Bronchial epithelial cell (primary cell): ENCODE measurements around the gene RNF187. TPM values are rescaled to one million over a fixed set of nuclear protein-coding genes. Genes with fewer than 3 reads are reported as not detected.

ENCODE experiments used
- DNase-seq: peaks from one replicate; pipeline ENCODE4 v3.0.0-alpha.2; 2010; ENCODE audit warnings: low read depth
- FAIRE-seq: peaks from 2 replicates; lab custom pipeline; 2011; peaks lifted over from hg19 to GRCh38; lab: Jason Lieb, UNC
- H3K27me3 ChIP-seq: 2 replicates; pipeline ENCODE4 v1.5.1; 2011; ENCODE audit warnings: low read length; ENCODE audit not compliant: control insufficient read depth, insufficient read depth
- H3K36me3 ChIP-seq: 2 replicates; pipeline ENCODE4 v1.5.1; 2011; ENCODE audit warnings: low read length; ENCODE audit not compliant: control insufficient read depth, insufficient read depth
- H3K4me3 ChIP-seq: 2 replicates; pipeline ENCODE4 v1.5.1; 2011; ENCODE audit warnings: mild to moderate bottlenecking, low read depth, low read length, control low read depth
- CTCF ChIP-seq: IDR thresholded peaks from 2 replicates; pipeline ENCODE4 v1.5.1; 2011; ENCODE audit warnings: mild to moderate bottlenecking, moderate library complexity, low read length, control low read depth, inconsistent platforms; ENCODE audit not compliant: insufficient read depth, severe bottlenecking
- total RNA-seq: library from RNA; depleted of rRNA; stranded (reverse); fragments of >200 nt; gene quantifications from 2 replicates; pipeline ENCODE4 v1.2.1, GENCODE V29; 2014

Gene RNF187
- total RNA-seq, 1 donor from 2014 or later: 147 TPM

GRCh38 chr1:228538831-228539230 lies 51.6 kb downstream of the RNF187 start:
- DNase-seq: no peak
- TF ChIP-seq CTCF: no peak
- no peak for FAIRE-seq
- Histone ChIP-seq H3K4me3 (no peak overlapping the region), H3K27me3 (no peaks in the 10 kb centered on the region), H3K36me3 (no peaks in the 10 kb centered on the region)

- Histone ChIP-seq H3K4me3 (no peak overlapping the region), H3K27me3 (no peaks in the 10 kb centered on the region), H3K36me3 (no peaks in the 10 kb centered on the region)
- no peak for TF ChIP-seq CTCF
- DNase-seq (no peak), FAIRE-seq (no peak)
Observed at GRCh38 chr1:228540161-228540917, 53.2 kb downstream of the RNF187 start.

- FAIRE-seq (no peak), DNase-seq (no peak)
- Histone ChIP-seq H3K4me3 (no peak overlapping the region), H3K36me3 (no peaks in the 10 kb centered on the region), H3K27me3 (no peaks in the 10 kb centered on the region)
- TF ChIP-seq CTCF: no peak
Observed at GRCh38 chr1:228541725-228542124, 54.5 kb downstream of the RNF187 start.

DNA sequence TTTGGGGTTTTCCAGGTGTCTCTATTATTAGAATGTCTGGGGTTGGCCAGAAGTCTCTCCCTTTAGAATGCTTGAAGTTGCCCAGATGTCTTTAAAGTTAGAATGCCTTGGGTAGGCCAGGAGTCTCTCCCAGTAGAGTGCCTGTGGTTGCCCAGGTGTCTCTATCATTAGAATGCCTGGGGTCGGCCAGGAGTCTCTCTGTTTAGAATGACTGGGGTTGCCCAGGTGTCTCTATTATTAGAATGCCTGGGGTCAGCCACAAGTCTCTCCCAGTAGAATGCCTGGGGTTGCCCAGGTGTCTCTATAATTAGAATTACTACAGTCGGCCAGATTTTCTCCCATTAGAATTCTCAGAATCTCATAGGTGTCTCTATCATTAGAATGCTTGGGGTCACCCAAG lies 55.2 kb downstream of the RNF187 start:
- Histone ChIP-seq H3K4me3 (no peak overlapping the region), H3K36me3 (no peaks in the 10 kb centered on the region), H3K27me3 (no peaks in the 10 kb centered on the region)
- TF ChIP-seq CTCF: no peak
- FAIRE-seq: no peak
- no peak for DNase-seq

DNA sequence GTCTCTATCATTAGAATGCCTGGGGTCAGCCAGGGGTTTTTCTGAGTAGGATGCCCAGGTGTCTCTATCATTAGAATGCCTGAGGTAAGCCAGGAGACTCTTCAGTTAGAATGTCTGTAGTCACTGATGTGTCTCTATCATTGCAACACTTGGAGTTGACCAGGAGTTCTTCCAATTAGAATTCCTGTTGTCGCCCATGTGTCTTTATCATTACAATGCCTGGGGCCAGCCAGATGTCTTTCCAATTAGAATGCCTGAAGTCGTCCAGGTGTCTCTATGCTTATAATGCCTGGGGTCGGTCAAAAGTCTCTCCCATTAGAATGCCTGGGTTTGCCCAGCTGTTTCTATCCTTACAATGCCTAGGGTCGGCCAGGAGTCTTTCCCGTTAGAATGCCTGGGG lies 55.8 kb downstream of the RNF187 start:
- Histone ChIP-seq H3K36me3 (no peaks in the 10 kb centered on the region), H3K4me3 (no peak overlapping the region), H3K27me3 (no peaks in the 10 kb centered on the region)
- no peak for DNase-seq
- no peak for TF ChIP-seq CTCF
- no peak for FAIRE-seq

GRCh38 chr1:228543396-228543795 lies 56.2 kb downstream of the RNF187 start:
- H3K4me3 ChIP-seq: no peak overlapping the region
- no peaks in the 10 kb centered on the region for H3K36me3 ChIP-seq
- no peak for TF ChIP-seq CTCF
- DNase-seq (no peak), FAIRE-seq (no peak)
- H3K27me3 ChIP-seq: no peaks in the 10 kb centered on the region
